Activated effector memory CD4-positive, alpha-beta T cell treated with Interleukin-2 at 50 U/mL for 16 hours (primary cell): ENCODE measurements around the gene SIX1.

ENCODE experiments used
- DNase-seq: peaks from one replicate; pipeline ENCODE4 v3.0.0-alpha.2; 2020

Gene SIX1

DNA sequence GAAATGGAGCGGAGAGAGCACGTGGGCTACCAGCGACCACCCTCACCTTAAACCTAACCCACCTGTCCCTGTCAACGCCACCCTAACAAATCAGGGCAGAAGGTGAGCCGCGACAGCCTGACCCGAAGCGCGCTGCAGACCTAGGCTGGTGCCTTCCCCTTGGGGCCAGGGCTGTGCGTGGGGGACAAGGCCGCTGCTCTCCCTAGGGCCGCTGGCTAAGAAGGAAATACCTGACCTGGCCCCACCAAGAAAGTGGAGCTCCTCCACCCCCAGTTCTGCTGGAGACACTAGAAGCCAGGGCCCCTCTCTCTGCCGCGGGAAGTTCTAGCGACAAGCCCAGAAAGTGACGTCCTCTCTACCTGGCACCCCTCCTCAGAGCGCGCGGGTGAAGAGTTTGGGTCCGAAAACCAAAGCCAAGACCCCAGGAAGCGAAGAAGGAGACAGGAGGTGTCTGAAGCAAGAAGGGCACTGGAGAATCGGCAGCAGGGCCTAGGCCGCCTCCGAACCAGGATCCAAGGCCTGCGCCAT, 7.5 kb downstream of the SIX1 start:
- no peak for DNase-seq

DNA sequence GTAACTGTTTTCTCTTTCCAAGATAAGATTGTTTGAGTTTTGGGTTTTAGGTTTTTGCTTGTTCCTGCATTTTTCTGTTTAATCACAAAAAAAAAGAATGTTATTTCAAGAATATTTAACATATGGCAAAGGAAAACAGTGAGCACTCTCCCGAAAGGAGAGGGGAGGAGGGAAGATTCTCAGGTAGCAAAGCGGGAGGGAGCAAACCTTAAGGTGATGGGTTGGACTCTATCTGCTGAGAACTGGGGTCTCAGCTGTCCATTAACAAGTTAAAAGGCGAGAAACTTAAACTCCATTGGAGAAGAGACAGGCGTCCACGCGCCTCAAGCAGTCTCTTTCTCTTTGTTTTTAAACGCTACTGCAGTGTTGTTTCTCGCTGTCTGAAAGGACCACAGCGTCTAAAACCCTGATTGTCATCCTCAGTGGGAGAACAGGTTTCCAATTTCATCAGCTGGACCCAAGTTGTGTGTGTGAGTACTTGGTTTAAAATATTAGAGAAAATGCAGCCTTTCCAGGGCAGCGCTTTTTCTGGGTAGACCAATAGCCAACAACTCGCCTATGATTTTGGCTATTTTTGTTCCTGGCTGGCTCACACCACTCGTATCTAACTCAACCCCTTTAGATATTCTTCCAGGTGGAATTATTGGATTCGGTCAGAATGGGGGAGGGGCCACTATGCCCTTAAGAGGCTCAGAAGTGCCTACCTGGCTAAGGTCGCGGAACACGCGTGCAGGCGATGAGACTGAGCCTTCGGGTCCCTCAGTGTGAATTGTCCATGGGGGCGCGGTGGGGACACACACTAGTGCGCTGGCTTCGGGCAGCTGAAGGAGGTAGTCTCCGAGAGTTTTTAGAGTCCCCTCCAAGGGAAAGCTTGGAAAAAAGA, 8.2 kb downstream of the SIX1 start:
- DNase-seq: no peak

DNA sequence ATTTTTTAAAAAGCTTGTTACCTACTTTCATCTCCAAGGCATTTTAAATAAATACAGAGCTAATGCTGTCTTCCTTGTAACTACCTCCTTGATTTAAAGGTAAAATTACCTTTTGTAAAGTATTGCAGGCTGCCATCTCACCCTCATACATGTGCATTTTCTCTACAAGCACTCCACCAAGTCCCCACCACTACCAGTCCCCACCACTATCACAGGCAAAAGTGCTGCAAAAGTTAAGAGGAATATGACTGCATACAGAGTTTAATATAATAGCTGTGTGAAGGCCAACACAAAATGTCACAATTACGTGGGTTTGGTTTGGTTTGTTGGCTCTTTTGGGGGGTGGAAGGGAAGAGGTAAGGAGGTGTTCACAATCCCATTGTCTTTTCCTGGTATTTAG, 9.6 kb downstream of the SIX1 start:
- no peak for DNase-seq

DNA sequence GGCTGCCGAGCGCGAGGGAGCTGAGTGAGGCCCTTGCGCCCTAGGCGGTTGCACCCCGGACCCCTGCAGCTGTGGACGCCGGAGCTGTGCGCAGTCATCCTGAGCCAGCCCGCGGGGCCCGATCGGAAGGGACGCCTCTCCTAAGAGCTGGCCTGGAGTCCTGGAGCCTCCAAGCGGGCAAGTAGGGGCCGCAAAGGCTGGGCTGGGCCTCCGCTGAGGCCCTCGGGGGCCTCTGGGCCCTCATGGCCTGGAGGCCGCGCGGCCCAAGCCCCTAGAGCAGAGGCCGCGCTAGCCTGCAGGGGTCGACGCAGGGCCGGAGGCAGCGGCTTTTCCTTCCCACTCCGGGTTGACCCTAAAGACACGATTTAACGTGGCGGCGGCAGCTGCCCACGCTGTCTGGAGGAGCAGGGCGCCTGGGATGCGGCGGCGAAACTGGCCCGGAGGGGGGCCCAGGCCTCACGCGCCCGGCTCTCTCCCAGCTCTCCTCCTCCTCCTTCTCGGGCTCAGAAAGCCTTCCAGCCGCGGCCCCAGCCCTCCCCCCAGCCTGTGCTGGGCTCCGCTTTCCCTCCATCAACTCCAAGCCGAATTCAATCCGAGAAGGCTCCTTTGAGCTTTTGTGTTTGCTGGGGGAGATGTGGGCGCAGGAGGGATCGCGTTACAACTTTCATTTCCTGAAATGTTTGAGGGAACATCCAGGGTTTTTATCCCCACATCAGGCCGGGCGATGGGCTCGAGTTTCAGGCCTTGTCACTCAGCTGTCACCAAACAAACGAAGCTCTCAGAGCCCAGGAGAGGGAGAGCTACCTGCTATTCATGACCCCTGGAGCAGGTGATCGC, 11.6 kb downstream of the SIX1 start:
- DNase-seq: no peak

DNA sequence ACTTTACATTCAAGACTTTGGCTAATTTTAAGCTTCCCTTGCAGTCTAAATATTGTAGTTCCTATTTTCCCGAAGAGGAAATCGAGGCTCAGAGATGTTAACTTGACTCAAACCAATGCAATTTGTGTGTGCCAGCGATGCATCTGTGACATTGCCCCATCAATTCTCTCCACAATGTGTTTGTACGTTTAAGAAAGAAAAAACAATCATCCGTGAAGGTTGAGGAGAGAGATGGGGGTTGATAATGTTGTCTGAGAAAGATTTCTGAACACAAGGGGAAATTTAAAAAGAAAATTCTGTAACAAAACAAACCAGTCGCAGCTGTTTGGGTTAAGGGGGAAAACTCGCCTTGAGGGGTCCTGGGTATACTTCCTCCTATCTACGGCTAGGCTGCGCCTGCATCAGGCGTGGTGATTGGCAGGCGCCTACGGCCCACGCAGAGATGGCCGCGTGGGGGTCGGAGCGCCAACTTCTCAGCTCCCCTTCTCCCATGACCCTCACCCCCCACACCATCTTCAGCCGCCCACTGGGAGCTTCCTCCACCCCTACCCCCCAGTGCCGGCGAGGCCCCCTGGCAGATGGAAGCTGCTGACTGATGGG, 12.3 kb downstream of the SIX1 start:
- DNase-seq: no peak

DNA sequence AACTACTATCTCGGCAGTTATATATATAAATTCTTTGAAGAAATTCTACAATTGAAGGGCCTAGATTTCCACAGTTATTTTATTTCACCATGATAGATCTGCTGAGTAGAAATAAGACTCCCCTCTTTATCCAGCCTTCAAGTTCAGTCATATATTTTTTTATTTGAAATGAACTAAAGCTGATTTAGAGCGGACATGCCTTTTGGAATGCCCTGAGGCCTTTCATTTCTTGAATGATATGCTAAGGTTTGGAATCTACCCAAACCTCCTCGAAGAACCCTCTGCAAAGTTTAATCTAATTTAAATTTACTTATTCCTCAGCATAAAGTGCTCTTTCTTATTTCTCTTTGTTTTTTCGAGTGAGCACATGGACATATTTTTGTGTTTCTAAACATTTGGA, 15.1 kb downstream of the SIX1 start:
- DNase-seq: no peak

DNA sequence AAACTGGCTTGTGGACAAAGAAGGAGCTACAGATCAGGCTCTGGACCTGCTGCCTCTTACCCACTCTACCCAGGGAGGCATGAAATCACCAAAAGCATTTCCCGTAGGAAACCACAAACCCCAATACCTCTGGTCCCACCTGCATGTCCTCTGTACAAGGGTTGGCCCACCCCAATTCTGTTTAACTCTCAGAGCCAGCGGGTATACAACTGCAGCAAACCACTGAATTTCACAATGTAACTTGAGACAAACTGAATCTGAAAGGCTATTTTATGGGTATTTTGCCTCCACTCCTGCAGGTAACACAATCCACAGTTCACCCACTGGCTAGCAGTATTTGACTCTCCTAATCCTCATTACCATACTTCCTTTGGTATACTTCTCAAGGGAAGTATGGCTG, 16.5 kb downstream of the SIX1 start:
- no peak for DNase-seq

DNA sequence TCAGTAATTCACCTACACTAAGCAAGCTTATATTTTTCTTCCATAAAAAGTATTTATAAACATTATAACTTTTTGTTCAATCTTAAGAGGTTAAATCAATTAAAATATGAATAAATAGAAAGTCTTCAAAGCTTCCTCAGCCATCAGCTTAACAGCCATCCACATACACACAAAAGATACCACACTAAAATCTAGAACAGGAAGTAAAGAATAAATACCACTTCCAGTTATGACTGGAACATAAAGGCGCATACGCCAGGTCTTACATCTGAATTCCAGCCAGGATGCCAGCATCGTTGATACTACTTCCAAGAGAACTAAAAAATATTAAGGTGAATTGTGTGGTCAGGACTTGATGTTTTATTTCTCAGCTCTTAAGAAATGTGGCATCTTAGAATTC, 17.0 kb downstream of the SIX1 start:
- no peak for DNase-seq

DNA sequence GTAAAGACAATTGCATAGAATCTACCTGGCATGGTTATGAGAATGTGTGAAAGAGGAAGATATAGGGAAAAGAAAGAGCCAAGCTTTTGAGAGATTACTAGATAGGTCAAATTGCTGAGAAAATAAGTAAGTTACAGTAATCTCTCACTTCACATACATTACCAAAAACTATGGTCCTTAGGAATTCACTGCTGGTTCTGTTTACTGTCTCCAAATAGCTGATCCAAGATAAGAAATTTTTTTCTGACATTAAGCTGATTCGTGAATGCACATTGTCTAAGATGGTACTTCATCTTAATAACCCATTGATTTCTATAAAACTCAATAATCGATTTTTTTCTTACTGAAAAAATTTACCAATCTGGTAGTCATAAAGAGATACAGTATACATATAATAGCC, 17.4 kb downstream of the SIX1 start:
- no peak for DNase-seq

DNA sequence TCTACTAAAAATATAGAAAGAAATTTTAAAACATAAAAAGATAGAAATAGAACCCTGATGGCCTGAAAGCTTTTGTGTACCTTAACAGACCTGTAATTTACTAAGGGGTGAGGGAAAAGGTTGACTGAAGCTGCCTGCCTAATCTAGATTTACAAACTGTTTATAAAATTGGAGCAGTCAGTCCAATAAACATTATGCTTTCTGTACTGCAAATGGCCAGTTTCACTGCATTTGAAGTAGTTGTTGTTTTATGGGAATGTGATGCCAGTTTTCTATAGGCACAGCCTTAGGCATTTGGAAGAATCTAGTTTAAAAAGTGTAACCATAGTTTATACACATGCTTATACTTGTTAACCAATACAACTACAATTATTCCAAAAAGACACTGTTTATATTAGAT, 19.1 kb downstream of the SIX1 start:
- no peak for DNase-seq

DNA sequence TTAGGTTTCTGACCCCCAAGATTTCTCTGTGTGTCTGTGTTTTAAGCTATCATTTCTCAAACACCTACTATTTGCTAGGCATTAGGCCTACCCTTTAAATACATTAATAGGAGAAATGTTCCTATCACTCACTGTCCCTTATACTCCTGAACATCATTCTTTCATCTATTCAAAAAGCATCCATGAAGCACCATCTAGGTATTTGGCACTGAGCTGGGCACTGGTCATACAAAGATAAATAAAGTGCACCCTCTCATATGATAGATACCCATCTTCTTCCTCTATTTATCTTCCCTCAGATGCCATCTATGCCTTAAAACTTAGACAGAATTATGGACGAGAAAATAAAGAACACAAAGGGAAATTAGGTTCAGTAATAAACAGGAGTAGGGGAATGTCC, 20.4 kb downstream of the SIX1 start:
- no peak for DNase-seq

DNA sequence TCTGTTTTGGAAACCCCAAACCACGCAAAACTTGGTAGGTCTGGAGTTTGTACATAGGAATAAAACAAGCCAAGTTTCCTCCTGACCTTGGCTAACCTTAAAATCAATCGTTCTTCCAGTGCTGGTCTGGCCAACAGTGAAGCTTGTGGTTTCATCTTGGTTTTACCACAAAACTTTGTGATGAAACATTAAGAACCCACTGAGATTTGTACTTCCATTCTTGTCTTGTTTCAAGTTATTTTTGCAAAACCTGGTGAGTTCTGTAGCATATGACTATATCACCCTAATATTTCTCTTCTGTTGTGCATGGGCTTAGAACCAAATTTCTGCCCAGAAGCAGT, 26.4 kb downstream of the SIX1 start:
- no peak for DNase-seq

DNA sequence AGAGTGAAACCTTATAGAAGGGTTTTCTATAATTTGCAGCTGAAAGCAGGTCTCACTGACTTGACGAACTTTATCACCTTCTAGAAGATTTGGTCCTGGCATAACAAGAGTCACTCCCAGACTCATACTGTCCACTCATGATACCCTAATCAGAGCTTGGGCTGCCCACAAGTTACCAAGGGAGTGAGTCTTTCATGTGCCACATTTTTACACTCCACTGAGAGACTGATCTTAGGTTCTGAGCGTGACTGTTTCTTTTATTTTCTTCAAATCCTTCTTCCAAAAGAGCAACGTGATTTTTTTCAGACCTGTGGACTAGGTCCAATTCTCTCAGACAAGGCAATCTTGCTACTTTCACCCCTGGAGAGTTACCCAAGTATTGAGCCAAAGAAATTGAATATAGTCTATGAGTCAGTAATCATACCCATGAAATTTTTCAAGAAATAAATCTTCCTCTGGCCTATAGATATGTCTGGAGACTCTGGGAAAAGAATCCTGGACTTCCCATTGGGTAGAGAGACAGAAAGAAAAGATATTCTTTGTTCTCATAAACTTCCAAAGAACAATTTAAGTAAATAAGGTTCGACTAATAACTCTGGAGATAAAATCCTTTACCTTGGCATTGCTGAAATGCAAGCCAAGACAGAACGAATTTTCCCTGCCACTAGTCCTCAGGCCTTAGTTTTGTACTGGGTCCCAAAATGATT, 26.9 kb downstream of the SIX1 start:
- no peak for DNase-seq

DNA sequence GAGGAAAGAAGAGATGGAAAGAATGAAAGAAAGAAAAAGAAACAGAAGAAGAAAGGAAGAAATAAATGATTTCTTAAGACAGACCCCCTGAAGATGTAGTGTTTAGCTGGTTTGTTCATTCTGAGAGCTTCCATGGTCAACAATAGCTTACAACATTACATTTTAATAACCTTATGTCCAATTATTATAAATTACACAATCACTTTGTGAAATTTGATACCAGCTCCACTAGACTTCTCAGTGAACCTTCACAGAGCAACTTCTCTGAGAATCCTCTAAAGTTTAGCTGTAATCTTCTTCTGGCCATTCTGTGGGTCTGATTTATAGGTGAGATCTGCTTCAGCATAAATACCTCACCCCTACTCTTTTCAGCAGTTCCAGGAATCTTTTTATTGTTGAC, 27.9 kb downstream of the SIX1 start:
- DNase-seq: no peak

DNA sequence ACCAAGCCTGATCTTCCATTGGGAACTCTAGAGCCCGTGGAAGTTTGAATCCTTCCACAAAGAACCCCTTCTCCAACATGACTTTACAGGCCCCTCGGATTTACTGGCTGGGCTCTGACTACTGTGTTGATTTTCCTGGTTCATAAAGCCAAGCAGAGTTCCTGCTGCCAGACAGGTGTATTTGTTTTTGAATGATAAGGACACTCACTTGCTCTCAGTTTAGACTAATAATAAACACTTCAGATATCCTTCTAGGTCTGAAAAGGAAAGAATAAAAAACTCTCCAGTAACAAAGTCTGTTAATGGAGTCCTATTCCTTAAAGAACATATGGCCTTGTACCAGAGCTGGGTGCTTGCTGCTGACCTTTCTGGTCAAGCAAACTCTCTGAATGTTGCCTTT, 31.0 kb downstream of the SIX1 start:
- DNase-seq: no peak

DNA sequence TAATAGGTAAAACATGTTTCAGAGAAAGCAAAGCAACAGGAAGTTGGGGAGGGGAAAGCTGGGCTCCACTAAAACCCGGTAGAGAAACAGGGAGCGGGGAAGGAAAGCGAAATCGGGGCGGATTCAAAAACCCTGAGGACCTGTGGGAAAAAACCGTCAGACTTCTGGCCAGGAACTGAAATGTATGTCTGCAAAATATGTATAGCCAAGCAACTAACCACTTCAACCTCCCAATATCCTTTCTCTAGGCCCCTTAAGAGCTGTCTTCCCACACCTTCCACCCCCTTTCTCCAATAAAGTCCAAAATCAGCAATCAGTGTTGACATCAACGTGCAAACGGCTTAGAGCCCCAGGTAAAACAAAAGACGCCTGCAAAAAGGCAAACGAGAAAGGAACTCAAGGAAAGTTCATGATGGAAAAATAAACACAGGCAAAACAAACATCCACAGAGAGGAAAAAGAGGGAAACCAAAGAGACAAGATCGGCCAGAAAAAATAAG, 32.8 kb downstream of the SIX1 start:
- DNase-seq: no peak

DNA sequence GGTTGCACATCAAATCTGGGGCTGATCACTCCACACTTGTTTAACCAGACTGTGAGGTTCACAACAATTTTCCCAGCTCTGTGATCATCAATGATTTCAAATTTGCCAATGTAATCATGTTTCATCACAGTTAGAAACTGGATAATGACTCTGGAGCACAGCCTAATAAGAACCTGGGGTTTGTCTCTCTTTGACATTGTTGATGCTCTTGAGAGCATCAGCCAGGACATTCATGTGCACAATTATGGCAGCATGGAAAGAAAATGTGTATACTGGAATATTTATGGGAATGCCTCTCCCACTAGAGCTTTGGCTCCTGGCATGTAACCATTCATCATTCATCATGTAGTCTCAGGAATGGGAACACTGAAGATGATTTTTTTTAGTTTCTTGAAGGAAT, 47.0 kb downstream of the SIX1 start:
- no peak for DNase-seq

DNA sequence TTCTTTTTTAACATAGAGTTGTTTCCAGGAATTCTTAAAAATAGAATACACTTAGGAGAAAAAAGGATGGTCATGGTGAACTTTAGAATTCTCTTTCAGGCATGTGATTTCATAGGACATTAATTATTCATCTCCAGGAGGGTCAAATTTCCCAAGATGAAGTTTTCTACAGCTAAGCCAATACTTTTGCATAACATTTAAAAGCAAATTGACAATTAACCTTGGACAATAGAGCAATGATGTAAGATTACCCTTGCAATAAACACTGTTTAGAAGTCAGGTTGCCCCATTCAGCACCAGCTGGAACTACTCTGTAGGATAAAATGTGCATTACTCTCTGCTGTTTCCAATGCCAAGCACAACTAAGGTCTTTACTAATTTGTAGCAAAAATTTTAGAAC, 49.5 kb downstream of the SIX1 start:
- DNase-seq: no peak

DNA sequence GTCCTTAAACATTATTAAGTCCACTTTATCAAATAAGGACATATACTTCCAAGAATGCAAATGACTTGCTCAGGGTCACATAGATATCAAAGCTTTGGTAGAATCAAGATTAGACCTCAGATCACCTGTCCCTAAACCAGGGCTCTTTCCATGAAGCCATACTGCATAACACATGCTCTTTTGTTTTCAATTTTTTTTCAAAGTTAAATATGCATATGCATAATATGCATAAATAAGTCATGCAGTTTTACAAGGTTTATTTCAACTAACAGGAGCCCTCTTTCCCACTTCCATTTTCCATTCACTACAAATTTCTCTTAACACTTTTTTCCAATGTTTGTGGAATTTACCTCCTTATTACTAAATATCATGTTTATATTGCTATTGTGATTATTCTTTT, 53.1 kb downstream of the SIX1 start:
- DNase-seq: no peak

DNA sequence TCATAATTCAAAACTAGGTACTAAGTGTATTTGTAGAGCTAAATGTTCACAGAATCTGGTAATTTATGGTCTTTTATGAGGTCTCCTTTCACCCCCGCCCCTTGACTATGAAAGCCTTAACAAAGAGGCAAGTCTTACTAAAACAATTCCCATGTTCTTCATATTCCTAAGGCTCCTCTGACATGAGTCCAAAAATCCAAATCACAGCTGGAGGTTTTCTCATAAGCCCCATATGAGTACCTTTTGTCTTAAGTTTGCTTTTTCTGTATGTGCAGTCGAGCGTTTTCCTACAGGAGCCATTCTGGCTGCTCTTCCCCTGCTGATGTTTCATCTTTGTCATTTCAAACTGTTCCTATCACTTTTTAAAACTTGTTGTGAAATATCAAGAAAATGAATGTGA, 55.2 kb downstream of the SIX1 start:
- DNase-seq: no peak
